Upper lobe of right lung (tissue), 1 donor: ENCODE results near the gene TOX3. TPM values are rescaled to one million over a fixed set of nuclear protein-coding genes. Genes with fewer than 3 reads are reported as not detected.

Experiments used
- ATAC-seq: fragments of 200-7000 bp; cut with Tn5 transposase; one replicate; pipeline ENCODE4 v1.9.1; 2020; ENCODE audit warnings: mild to moderate bottlenecking, moderate library complexity
- DNase-seq: peaks from one replicate; pipeline ENCODE4 v3.0.0-alpha.2; 2020
- H3K27ac ChIP-seq: fragments of 200-600 bp; one replicate; pipeline ENCODE4 v1.8.0; 2022
- H3K27me3 ChIP-seq: fragments of 200-600 bp; one replicate; pipeline ENCODE4 v1.8.0; 2022; ENCODE audit warnings: mild to moderate bottlenecking
- H3K36me3 ChIP-seq: fragments of 200-600 bp; one replicate; pipeline ENCODE4 v1.8.0; 2022
- H3K4me1 ChIP-seq: fragments of 200-600 bp; one replicate; pipeline ENCODE4 v1.8.0; 2022
- H3K4me3 ChIP-seq: fragments of 200-600 bp; one replicate; pipeline ENCODE4 v1.8.0; 2022; ENCODE audit warnings: mild to moderate bottlenecking
- H3K9me3 ChIP-seq: fragments of 200-600 bp; one replicate; pipeline ENCODE4 v1.8.0; 2022
- intact Hi-C: fragments of 100-400 bp; cut with DNase I; formaldehyde crosslinking; loops from one replicate; pipeline ENCODE4 v1.11.0; 2022
- total RNA-seq: library from RNA; stranded (reverse); fragmentation: NEBNext Ultra II Directional; extraction: Animal tissue kit (Norgen Biotek cat#: 25700); gene quantifications from one replicate; pipeline ENCODE4 v1.2.1, GENCODE V29; 2021
- TF ChIP-seq, protein P1 (sequence below): fragments of 200-600 bp; IDR thresholded peaks from one replicate; pipeline ENCODE4 v1.8.0; 2022; ENCODE audit warnings: antibody characterized with exemption
- donor health status: DM: no; HTN: yes; CAD: no; lungs with severe emphysema.

The TOX3 gene
- total RNA-seq, 1 donor from 2014 or later = 3.7 TPM

DNA sequence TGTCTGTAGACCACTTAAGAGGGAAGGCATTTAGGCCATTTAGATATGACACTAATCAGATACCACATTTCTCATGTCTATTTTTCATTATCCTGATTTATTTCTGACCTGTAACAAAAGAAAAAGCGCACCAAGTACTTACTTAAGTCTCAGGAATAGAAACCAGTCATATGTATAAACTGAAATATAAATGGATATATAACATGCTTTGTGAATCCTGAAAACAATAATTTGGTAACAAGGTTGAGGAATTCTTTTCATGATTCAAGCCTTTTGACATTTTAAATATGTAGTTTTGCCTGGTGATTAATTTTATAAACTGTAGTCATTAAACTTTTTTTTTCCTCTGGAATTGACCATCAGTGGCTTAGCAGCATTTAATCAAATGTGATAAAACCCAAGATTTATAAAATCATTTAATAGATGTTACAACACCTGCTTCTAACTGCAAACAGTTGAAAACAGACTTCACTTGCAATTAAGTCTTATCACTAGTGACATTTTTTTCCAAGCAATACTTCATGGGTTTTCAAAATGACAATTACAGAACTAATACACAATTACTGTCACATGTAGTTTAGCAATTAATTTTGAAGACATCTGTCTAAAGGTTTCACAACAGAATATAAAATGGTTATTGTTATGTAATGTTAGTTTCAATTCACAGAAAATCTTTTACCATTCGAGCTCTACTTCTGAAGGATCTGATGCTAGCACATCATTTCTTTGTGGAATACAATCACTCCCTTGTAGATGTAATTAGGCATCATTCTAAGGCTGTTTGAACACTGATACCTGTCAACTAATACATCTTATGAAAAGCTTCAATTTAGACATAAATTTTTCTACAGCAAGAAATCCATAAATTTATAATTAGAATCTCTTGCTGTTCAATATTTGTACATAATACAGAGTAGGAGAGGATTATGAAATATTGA is 110.3 kb downstream of the TOX3 start:
- TF ChIP-seq, protein P1, sequence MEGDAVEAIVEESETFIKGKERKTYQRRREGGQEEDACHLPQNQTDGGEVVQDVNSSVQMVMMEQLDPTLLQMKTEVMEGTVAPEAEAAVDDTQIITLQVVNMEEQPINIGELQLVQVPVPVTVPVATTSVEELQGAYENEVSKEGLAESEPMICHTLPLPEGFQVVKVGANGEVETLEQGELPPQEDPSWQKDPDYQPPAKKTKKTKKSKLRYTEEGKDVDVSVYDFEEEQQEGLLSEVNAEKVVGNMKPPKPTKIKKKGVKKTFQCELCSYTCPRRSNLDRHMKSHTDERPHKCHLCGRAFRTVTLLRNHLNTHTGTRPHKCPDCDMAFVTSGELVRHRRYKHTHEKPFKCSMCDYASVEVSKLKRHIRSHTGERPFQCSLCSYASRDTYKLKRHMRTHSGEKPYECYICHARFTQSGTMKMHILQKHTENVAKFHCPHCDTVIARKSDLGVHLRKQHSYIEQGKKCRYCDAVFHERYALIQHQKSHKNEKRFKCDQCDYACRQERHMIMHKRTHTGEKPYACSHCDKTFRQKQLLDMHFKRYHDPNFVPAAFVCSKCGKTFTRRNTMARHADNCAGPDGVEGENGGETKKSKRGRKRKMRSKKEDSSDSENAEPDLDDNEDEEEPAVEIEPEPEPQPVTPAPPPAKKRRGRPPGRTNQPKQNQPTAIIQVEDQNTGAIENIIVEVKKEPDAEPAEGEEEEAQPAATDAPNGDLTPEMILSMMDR = no peak
- no peak for DNase-seq
- intact Hi-C loops = no loop called here
- H3K27ac ChIP-seq = no peak overlapping the region
- H3K9me3 ChIP-seq = no peaks in the 10 kb centered on the region
- no peaks in the 10 kb centered on the region for H3K4me1 ChIP-seq
- no peaks in the 10 kb centered on the region for H3K36me3 ChIP-seq
- ATAC-seq = no peak
- H3K27me3 ChIP-seq = no peaks in the 10 kb centered on the region
- H3K4me3 ChIP-seq = no peak overlapping the region

DNA sequence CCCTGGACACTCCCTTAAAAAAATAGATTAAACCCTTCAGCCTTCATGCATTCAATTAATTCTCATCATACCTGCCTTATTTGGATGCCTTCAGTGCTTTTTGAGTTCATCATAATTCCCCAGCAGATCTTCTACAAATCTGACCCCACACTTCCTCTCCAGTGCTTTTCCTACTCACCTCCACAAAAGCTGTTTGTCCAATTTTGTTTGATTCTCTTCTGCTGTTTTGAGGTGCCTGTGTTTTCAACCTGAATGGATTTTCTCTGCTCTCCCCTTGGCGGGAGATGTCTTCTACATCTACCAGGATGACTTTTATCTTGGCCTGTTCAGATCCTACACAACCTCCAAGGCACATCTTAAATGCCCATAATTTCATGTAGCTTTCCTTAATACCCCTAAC is 112.7 kb downstream of the TOX3 start:
- no peak overlapping the region for H3K4me3 ChIP-seq

DNA sequence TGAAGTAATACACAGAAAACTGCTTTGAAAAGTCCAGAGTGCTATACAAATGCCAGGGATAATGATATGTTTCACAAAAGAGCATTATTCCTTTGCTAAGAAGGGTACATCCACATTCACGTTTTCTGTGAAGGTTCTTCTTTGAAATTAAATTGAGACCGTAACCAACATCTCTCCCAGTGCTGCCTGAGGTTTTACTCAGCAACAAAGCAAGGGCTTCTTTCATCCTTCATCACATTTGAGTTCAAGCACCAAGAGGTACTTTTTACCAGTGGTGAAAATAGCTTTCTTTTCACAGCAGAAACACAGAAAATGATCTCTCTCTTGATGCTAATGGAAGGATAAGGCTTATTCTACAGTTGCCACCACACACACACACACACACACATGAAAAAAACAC is 113.3 kb downstream of the TOX3 start:
- Histone ChIP-seq H3K27ac (no peak overlapping the region), H3K36me3 (no peaks in the 10 kb centered on the region), H3K27me3 (no peaks in the 10 kb centered on the region), H3K4me3 (no peak overlapping the region), H3K9me3 (no peaks in the 10 kb centered on the region), H3K4me1 (no peaks in the 10 kb centered on the region)
- no peak for DNase-seq
- intact Hi-C loops = no loop called here
- TF ChIP-seq, protein P1 = no peak
- no peak for ATAC-seq

More for the DNA sequence above, 112.7 kb downstream of the TOX3 start:
- intact Hi-C loops = no loop called here
- Histone ChIP-seq H3K27me3 (no peaks in the 10 kb centered on the region), H3K4me1 (no peaks in the 10 kb centered on the region), H3K9me3 (no peaks in the 10 kb centered on the region), H3K27ac (no peak overlapping the region), H3K36me3 (no peaks in the 10 kb centered on the region)
- TF ChIP-seq, protein P1 = no peak
- DNase-seq (no peak), ATAC-seq (no peak)

DNA sequence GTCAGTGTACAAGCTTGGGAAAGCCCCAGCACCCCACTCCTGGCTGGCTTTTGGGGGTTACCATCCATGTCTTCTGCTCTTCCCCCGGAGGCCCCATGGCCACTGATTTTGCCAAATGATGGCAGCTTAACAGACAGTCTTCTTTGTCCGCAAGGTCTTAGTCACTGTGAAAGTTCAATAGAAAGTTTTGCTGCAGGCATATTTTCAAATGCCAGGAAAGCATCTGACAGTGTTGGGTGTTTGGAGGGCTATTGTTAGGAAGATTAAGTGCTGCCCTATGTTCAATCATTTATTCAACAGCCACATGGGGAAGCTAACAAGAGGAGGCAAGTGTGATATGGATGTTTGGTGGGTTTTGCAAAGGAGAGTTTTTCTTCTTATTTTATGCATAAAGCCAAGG is 122.4 kb downstream of the TOX3 start:
- H3K9me3 ChIP-seq = no peaks in the 10 kb centered on the region
- H3K4me3 ChIP-seq = no peak overlapping the region
- TF ChIP-seq, protein P1 = no peak
- no peaks in the 10 kb centered on the region for H3K36me3 ChIP-seq
- DNase-seq = no peak
- no peak overlapping the region for H3K27ac ChIP-seq
- no peak for ATAC-seq
- no peaks in the 10 kb centered on the region for H3K4me1 ChIP-seq
- intact Hi-C loops = no loop called here
- no peaks in the 10 kb centered on the region for H3K27me3 ChIP-seq

DNA sequence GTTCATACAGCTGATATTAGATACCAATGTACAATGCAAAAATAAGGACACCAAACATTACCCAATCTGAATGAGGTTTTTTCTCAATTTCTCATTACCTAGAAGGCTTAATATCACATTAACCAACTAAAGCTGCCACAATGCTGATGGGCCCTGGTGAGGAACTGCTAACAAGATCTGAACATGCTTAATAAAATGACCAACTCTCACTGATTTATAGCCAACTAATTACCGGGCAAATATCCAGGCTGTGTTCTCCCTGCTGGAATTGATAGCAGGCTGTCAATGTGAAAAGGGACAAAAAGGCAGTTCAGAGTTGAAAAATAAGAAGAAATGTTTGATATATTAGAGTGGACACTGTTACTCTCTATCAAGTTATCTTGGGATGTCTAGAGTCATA is 124.6 kb downstream of the TOX3 start:
- no peak for ATAC-seq
- Histone ChIP-seq H3K4me1 (no peaks in the 10 kb centered on the region), H3K4me3 (no peak overlapping the region), H3K9me3 (no peaks in the 10 kb centered on the region), H3K27ac (no peak overlapping the region), H3K36me3 (no peaks in the 10 kb centered on the region), H3K27me3 (no peaks in the 10 kb centered on the region)
- no peak for DNase-seq
- TF ChIP-seq, protein P1 = no peak
- intact Hi-C loops = no loop called here
